Epithelial cell of esophagus (primary cell): ENCODE results near the gene KLK3.

ENCODE experiments used
- DNase-seq: peaks from one replicate; pipeline ENCODE4 v3.0.0; 2010; ENCODE audit warnings: low read depth
- H3K4me3 ChIP-seq: 2 replicates; pipeline ENCODE4 v1.5.1; 2011; ENCODE audit warnings: mild to moderate bottlenecking, low read length, control low read depth
- CTCF ChIP-seq: IDR thresholded peaks from 2 replicates; pipeline ENCODE4 v1.5.1; 2011; ENCODE audit warnings: low read depth, mild to moderate bottlenecking, low read length, control low read depth, inconsistent platforms; ENCODE audit not compliant: insufficient read depth; ENCODE audit errors: missing control alignments

Gene KLK3

GRCh38 chr19:50897612-50898011 lies 42.9 kb downstream of the KLK3 start:
- TF ChIP-seq CTCF, result no peak
- no peak overlapping the region for H3K4me3 ChIP-seq
- no peak for DNase-seq

- no peak overlapping the region for H3K4me3 ChIP-seq
- no peak for DNase-seq
- no peak for TF ChIP-seq CTCF
Measured at GRCh38 chr19:50898018-50898417, 43.3 kb downstream of the KLK3 start.

- no peak overlapping the region for H3K4me3 ChIP-seq
- DNase-seq, result no peak
- TF ChIP-seq CTCF, result no peak
Measured at GRCh38 chr19:50899569-50899968, 44.9 kb downstream of the KLK3 start.

GRCh38 chr19:50902640-50903039 lies 47.9 kb downstream of the KLK3 start:
- DNase-seq, result no peak
- no peak overlapping the region for H3K4me3 ChIP-seq
- no peak for TF ChIP-seq CTCF

- peak; percentile 56 for TF ChIP-seq CTCF
- DNase-seq, result no peak
- no peak overlapping the region for H3K4me3 ChIP-seq
Measured at GRCh38 chr19:50906217-50906616, 51.5 kb downstream of the KLK3 start.

- no peak for DNase-seq
- no peak overlapping the region for H3K4me3 ChIP-seq
- no peak for TF ChIP-seq CTCF
Measured at GRCh38 chr19:50908336-50908735, 53.6 kb downstream of the KLK3 start.

- no peak overlapping the region for H3K4me3 ChIP-seq
- no peak for TF ChIP-seq CTCF
- peak; percentile 21 for DNase-seq
Measured at GRCh38 chr19:50909240-50910070, 54.7 kb downstream of the KLK3 start.
